GM10266 (cell line): Measurements from ENCODE around the gene ACOXL.

Experiments
- DNase-seq: peaks from one replicate; pipeline ENCODE4 v3.0.0; 2012; ENCODE audit errors: extremely low spot score
- CTCF ChIP-seq: IDR thresholded peaks from 2 replicates; pipeline ENCODE4 v1.5.1; 2012; ENCODE audit warnings: mild to moderate bottlenecking, low read depth; ENCODE audit not compliant: control insufficient read depth, insufficient read depth; ENCODE audit errors: missing control alignments

Gene ACOXL

GRCh38 chr2:111160758-111161157, 428.4 kb downstream of the ACOXL start:
- DNase-seq = no peak
- no peak for TF ChIP-seq CTCF

DNA sequence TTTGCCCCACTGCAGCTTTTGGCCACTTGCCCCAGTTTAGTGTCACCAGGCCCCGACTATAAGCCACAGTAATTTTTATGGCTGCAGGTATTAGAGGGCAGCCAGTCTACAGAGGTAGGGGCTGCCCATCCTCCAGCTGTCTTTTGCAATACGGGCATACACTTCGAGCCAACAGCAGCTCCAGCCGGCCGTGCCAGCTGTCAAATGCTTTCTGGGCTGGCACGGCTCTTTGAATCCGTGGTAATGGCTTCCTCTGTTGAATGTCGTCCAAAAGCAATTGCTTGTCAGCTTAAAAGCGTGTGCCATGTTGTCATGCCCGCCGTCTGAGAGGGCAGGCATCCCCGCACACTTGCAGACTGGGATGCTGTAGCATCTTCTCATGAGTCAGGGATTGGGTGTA, 429.6 kb downstream of the ACOXL start:
- no peak for DNase-seq

DNA sequence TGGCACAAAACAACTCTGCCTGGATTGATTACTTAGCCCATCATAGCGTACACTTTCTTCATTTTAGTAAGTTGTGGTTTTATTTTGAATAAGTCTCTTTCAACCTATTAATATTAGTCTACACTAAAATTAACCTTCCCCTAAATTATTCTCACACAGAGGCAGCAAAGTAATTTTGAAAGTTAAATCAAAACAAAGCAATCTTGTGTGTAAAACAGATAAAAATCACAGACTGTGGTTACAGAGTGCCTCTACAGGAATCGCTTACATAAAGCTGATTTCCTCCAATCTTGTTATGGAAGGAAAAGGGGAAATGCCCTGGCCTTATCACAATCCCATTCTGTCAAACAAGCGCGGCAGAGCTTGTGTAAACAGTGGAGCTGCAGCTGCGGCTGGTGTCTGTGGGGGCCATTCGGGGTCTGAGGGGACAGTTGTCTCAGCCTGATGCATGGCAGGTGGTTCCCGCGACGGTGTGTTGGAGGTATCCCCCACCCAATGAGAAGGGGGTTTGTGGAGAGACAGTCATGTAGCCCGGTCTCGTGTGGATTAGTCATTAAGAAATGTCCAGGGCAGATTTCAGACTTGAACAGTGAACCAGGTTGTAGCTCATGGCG, 430.5 kb downstream of the ACOXL start:
- no peak for DNase-seq
- no peak for TF ChIP-seq CTCF

More for the DNA sequence above, 429.6 kb downstream of the ACOXL start:
- no peak for TF ChIP-seq CTCF

DNA sequence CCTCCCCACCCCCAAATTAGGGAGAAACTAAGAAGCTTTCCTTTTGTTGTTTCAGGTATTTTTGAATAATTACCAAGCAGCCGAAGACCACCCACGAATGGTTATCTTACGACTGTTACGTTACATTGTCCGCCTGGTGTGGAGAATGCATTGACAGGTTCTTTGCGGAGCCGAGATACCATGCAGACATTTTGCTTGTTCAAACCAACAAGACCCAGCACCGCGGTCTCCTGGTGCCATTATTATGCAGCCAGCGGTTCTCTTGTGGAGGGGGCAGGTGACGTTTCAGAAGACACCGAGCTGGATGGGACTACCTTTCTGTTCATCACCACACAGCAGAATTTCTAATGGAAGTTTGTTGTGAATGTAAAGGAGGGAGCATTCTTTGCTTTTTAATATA, 431.7 kb downstream of the ACOXL start:
- DNase-seq = no peak
- no peak for TF ChIP-seq CTCF

- no peak for TF ChIP-seq CTCF
- no peak for DNase-seq
Observed at GRCh38 chr2:111165084-111165483, 432.7 kb downstream of the ACOXL start.

DNA sequence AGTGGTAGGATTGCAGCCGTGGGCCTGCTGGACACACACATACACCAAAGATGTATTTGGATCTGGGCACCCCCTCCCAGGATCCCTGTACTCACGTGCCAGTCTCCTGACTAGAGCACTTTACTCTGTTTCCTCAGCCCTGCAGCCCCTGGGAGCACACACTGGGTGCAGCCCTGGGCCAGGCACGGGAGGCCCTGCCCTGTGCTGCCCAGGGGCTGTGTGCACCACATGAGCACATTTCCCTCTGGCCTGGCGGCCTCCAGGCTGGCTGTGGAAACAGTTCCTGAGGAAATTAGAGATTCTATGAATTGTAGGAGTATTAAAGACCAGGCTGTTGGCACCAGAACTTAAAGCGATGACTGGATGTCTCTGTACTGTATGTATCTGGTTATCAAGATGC, 433.7 kb downstream of the ACOXL start:
- no peak for DNase-seq
- no peak for TF ChIP-seq CTCF

DNA sequence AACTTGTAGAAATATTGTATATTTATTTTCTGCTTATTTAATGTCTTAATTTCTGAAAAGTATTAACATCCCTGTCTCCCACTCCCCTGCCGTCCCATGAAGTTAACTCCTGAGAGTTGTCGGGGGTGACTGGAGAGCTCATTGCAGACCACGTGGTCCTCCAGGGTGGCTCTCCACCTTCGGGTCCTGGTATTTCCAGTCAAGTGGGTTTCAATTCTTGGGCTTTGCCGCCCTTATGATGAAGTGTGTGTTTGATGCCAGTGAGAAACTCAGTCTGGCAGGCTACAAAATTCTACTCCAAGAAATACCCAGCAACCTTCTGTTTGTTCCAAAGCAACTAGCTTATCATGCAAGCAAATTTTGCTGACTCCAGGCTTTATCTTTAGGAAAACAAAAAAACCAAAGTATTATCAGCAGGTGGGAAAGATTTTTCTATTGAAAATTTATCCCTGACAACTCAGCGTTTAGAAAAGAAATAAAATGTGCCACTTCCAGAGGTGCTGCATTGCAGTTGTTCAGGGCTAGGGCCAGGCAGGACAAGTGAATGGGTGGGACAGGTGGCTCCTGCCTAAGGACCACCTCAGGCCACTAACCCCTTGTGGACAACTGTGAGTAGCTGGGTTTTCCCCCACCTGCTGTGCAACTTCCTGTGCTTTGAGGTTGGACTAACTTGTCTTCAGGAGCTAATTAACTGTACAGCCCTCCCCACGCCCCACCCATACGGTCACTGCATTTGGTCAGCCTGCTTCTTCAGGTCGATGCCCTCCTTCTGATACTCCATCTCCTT, 434.9 kb downstream of the ACOXL start:
- TF ChIP-seq CTCF = no peak
- DNase-seq = peak; percentile 14
